Measurements from ENCODE around the gene PIKFYVE.

DNA sequence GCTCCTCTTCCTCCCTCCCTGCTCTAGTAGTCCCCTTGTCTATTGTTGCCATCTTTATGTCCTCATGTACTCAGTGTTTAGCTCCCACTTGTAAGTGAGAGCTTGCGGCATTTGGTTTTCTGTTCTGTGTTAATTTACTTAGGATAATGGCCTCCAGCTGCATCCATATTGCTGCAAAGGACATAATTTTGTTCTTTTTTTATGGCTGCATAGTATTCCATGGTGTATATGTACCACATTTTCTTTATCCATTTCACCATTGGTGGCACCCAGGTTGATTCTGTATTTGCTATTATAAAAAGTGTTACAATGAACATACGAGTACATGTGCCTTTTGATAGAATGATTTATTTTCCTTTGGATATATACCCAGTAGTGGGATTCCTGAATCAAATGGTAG, 12.5 kb downstream of the PIKFYVE start:
- TF ChIP-seq, protein P1, sequence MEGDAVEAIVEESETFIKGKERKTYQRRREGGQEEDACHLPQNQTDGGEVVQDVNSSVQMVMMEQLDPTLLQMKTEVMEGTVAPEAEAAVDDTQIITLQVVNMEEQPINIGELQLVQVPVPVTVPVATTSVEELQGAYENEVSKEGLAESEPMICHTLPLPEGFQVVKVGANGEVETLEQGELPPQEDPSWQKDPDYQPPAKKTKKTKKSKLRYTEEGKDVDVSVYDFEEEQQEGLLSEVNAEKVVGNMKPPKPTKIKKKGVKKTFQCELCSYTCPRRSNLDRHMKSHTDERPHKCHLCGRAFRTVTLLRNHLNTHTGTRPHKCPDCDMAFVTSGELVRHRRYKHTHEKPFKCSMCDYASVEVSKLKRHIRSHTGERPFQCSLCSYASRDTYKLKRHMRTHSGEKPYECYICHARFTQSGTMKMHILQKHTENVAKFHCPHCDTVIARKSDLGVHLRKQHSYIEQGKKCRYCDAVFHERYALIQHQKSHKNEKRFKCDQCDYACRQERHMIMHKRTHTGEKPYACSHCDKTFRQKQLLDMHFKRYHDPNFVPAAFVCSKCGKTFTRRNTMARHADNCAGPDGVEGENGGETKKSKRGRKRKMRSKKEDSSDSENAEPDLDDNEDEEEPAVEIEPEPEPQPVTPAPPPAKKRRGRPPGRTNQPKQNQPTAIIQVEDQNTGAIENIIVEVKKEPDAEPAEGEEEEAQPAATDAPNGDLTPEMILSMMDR (IDR thresholded peaks at IDR 0.05): no peak
- TF ChIP-seq POLR2AphosphoS5 (IDR thresholded peaks at IDR 0.05; ENCODE audit: low read depth, low read length): no peak
- no peak for TF ChIP-seq TCF7L2 (IDR thresholded peaks at IDR 0.05; ENCODE audit: low read depth, low read length)
- TF ChIP-seq, protein P2, sequence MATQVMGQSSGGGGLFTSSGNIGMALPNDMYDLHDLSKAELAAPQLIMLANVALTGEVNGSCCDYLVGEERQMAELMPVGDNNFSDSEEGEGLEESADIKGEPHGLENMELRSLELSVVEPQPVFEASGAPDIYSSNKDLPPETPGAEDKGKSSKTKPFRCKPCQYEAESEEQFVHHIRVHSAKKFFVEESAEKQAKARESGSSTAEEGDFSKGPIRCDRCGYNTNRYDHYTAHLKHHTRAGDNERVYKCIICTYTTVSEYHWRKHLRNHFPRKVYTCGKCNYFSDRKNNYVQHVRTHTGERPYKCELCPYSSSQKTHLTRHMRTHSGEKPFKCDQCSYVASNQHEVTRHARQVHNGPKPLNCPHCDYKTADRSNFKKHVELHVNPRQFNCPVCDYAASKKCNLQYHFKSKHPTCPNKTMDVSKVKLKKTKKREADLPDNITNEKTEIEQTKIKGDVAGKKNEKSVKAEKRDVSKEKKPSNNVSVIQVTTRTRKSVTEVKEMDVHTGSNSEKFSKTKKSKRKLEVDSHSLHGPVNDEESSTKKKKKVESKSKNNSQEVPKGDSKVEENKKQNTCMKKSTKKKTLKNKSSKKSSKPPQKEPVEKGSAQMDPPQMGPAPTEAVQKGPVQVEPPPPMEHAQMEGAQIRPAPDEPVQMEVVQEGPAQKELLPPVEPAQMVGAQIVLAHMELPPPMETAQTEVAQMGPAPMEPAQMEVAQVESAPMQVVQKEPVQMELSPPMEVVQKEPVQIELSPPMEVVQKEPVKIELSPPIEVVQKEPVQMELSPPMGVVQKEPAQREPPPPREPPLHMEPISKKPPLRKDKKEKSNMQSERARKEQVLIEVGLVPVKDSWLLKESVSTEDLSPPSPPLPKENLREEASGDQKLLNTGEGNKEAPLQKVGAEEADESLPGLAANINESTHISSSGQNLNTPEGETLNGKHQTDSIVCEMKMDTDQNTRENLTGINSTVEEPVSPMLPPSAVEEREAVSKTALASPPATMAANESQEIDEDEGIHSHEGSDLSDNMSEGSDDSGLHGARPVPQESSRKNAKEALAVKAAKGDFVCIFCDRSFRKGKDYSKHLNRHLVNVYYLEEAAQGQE (IDR thresholded peaks at IDR 0.05; ENCODE audit: insufficient read depth in 1 of 2, low read depth in 2 of 2, low read length in 1 of 2): no peak
